K562 (cell line): ENCODE measurements around the gene PTTG1IP. TPM values are rescaled to one million over a fixed set of nuclear protein-coding genes. Genes with fewer than 3 reads are reported as not detected.

Source experiments
- ARID2 ChIP-seq: fragments of 450-650 bp; IDR thresholded peaks from 2 replicates; pipeline ENCODE4 v1.6.1; 2017; ENCODE audit warnings: antibody characterized with exemption, mild to moderate bottlenecking
- ATF7 ChIP-seq: fragments of 450-650 bp; IDR thresholded peaks from 2 replicates; pipeline ENCODE4 v1.7.1; 2014; ENCODE audit warnings: mild to moderate bottlenecking, moderate library complexity
- CEBPB ChIP-seq: fragments of 450-650 bp; IDR thresholded peaks from 2 replicates; pipeline ENCODE4 v1.6.1; 2016; ENCODE audit warnings: missing genetic modification characterization, missing compliant biosample characterization
- JUN ChIP-seq, 2 experiments: sonication (generic) in 1 of 2; formaldehyde crosslinking in 1 of 2; IDR thresholded peaks; 2 replicates each; pipeline versions ENCODE4 v1.6.1 to v1.8.0; 2012 to 2022; ENCODE audit warnings: borderline replicate concordance in 2 of 2, mild to moderate bottlenecking in 2 of 2, improper control_type of control experiment in 1 of 2, low read depth in 1 of 2, low read length in 1 of 2, missing genetic modification reagents in 1 of 2
- L3MBTL2 ChIP-seq: fragments of 450-650 bp; IDR thresholded peaks from 2 replicates; pipeline ENCODE4 v1.6.1; 2016; ENCODE audit warnings: mild to moderate bottlenecking, moderate library complexity
- PHF20 ChIP-seq: fragments of 450-650 bp; IDR thresholded peaks from 2 replicates; pipeline ENCODE4 v1.6.1; 2018; ENCODE audit not compliant: partially characterized antibody
- polyA plus RNA-seq, 8 experiments: library from polyadenylated mRNA; depleted of rRNA in 4 of 8; stranded (reverse) in 5 of 8; unstranded in 3 of 8; fragments of >200 nt; fragmentation: Nextera tagmentation in 2 of 8; fragmentation: Illumina TruSeq in 1 of 8; extraction: Ambion mirVana in 2 of 8; extraction: Trizol in 1 of 8; gene quantifications; 2 replicates each; pipeline versions ENCODE4 v1.2.1 to v1.2.3, GENCODE V29; 2011 to 2014; ENCODE audit warnings: inconsistent platforms in 1 of 8, missing spikeins in 1 of 8
- total RNA-seq, 7 experiments: library from RNA; depleted of rRNA in 6 of 7; stranded (reverse); fragments of >200 nt in 6 of 7; fragmentation: Illumina TruSeq in 2 of 7; extraction: Trizol in 2 of 7; gene quantifications; 2 replicates each; pipeline versions ENCODE4 v1.2.1 to v1.2.3, GENCODE V29; 2011 to 2021; ENCODE audit warnings: low replicate concordance in 1 of 7
- TF ChIP-seq, protein P1 (sequence below): fragments of 450-650 bp; IDR thresholded peaks from 2 replicates; pipeline ENCODE4 v1.6.1; 2016; ENCODE audit warnings: low read depth
- TF ChIP-seq, protein P2 (sequence below): fragments of 200-800 bp; sonication (Bioruptor generic); IDR thresholded peaks from 2 replicates; pipeline ENCODE4 v1.6.1; 2016; ENCODE audit warnings: missing genetic modification characterization, missing compliant biosample characterization
- TF ChIP-seq, protein P3 (sequence below): fragments of 450-650 bp; IDR thresholded peaks from 2 replicates; pipeline ENCODE4 v1.7.1; 2018; ENCODE audit warnings: mild to moderate bottlenecking, low read depth; ENCODE audit not compliant: partially characterized antibody

Gene PTTG1IP
- total and polyA plus RNA-seq, 9 of the 15 experiments (the other 6 are each of a cell fraction or from before 2014, with no cell fraction given), result 5.0 to 99.3 (median 82.4) TPM

DNA sequence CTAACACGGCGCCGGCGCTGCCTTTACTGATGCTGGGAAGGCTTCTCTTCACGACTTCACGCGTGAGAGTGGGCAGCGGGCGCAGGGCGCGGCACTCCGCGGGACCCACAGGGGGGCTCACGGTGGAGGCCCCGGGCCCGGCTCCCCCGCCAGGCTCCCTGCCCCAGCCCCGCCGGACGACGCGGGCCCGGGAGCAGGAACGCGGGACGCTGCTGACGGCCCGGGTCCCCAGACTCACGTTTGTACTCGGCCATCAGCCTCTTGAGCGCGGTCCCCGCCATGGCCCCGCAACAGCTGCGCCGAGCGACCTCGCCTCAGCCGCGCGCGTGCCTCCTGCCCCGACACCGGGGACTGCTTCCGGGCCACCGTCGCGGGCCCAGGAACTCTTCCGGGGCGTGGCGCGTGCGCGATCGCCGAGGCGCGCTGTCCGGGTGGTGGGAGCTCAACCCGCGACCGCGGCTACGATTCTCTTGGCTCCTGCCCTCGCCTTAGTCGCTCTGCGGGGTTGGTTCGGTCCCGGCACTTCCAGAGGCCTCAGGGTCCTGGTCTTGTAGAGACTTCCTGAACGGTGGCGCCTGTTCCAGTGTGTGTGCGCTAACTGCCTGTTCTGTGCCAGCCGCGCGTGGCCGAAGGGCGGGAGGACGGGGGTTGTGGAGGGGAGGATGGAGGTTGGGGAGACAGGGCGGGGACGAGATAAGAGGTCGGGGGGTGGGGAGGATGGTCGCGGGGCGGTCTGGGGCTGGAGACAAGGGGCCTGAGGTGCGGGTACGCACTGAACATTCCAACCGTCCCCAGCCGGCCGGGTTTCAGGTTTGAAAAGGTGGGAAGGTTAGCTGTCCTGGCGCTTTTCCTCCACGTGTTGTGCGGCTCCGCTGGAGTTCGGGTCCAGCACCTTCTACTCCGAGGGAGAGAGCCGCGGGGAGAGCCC, 71.8 kb downstream of the PTTG1IP start, which contains the start of gene UBE2G2 (continued):
- TF ChIP-seq, protein P1, sequence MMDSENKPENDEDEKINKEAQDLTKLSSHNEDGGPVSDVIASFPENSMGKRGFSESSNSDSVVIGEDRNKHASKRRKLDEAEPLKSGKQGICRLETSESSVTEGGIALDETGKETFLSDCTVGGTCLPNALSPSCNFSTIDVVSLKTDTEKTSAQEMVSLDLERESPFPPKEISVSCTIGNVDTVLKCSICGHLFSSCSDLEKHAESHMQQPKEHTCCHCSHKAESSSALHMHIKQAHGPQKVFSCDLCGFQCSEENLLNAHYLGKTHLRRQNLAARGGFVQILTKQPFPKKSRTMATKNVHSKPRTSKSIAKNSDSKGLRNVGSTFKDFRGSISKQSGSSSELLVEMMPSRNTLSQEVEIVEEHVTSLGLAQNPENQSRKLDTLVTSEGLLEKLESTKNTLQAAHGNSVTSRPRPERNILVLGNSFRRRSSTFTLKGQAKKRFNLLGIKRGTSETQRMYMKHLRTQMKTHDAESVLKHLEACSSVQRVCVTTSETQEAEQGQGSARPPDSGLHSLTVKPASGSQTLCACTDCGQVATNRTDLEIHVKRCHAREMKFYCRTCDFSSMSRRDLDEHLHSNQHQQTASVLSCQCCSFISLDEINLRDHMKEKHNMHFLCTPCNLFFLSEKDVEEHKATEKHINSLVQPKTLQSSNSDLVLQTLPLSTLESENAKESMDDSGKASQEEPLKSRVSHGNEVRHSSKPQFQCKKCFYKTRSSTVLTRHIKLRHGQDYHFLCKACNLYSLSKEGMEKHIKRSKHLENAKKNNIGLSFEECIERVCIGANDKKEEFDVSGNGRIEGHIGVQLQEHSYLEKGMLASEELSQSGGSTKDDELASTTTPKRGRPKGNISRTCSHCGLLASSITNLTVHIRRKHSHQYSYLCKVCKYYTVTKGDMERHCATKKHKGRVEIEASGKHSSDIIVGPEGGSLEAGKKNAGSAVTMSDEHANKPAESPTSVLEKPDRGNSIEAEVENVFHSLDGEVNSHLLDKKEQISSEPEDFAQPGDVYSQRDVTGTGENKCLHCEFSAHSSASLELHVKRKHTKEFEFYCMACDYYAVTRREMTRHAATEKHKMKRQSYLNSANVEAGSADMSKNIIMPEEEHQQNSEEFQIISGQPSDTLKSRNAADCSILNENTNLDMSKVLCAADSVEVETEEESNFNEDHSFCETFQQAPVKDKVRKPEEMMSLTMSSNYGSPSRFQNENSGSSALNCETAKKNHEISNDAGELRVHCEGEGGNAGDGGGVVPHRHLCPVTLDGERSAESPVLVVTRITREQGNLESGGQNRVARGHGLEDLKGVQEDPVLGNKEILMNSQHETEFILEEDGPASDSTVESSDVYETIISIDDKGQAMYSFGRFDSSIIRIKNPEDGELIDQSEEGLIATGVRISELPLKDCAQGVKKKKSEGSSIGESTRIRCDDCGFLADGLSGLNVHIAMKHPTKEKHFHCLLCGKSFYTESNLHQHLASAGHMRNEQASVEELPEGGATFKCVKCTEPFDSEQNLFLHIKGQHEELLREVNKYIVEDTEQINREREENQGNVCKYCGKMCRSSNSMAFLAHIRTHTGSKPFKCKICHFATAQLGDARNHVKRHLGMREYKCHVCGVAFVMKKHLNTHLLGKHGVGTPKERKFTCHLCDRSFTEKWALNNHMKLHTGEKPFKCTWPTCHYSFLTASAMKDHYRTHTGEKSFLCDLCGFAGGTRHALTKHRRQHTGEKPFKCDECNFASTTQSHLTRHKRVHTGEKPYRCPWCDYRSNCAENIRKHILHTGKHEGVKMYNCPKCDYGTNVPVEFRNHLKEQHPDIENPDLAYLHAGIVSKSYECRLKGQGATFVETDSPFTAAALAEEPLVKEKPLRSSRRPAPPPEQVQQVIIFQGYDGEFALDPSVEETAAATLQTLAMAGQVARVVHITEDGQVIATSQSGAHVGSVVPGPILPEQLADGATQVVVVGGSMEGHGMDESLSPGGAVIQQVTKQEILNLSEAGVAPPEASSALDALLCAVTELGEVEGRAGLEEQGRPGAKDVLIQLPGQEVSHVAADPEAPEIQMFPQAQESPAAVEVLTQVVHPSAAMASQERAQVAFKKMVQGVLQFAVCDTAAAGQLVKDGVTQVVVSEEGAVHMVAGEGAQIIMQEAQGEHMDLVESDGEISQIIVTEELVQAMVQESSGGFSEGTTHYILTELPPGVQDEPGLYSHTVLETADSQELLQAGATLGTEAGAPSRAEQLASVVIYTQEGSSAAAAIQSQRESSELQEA, result peak; percentile 62; the same call in 1 of the 2 replicates
- TF ChIP-seq PHF20 (peak; percentile 84), ARID2 (no peak), L3MBTL2 (peak; percentile 97), CEBPB (no peak), JUN (IDR thresholded peaks at IDR 0.05; ENCODE audit: borderline replicate concordance, low read depth, low read length) (peak; percentile 52; the same call in 1 of the 2 replicates), JUN (CRISPR knock-in tag; IDR thresholded peaks at IDR 0.05; ENCODE audit: borderline replicate concordance) (0 out of 2 replicates have a peak, but pooled peaks have one; percentile 80), ATF7 (peak; percentile 58)
- TF ChIP-seq, protein P2, sequence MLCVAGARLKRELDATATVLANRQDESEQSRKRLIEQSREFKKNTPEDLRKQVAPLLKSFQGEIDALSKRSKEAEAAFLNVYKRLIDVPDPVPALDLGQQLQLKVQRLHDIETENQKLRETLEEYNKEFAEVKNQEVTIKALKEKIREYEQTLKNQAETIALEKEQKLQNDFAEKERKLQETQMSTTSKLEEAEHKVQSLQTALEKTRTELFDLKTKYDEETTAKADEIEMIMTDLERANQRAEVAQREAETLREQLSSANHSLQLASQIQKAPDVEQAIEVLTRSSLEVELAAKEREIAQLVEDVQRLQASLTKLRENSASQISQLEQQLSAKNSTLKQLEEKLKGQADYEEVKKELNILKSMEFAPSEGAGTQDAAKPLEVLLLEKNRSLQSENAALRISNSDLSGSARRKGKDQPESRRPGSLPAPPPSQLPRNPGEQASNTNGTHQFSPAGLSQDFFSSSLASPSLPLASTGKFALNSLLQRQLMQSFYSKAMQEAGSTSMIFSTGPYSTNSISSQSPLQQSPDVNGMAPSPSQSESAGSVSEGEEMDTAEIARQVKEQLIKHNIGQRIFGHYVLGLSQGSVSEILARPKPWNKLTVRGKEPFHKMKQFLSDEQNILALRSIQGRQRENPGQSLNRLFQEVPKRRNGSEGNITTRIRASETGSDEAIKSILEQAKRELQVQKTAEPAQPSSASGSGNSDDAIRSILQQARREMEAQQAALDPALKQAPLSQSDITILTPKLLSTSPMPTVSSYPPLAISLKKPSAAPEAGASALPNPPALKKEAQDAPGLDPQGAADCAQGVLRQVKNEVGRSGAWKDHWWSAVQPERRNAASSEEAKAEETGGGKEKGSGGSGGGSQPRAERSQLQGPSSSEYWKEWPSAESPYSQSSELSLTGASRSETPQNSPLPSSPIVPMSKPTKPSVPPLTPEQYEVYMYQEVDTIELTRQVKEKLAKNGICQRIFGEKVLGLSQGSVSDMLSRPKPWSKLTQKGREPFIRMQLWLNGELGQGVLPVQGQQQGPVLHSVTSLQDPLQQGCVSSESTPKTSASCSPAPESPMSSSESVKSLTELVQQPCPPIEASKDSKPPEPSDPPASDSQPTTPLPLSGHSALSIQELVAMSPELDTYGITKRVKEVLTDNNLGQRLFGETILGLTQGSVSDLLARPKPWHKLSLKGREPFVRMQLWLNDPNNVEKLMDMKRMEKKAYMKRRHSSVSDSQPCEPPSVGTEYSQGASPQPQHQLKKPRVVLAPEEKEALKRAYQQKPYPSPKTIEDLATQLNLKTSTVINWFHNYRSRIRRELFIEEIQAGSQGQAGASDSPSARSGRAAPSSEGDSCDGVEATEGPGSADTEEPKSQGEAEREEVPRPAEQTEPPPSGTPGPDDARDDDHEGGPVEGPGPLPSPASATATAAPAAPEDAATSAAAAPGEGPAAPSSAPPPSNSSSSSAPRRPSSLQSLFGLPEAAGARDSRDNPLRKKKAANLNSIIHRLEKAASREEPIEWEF (CRISPR knock-in tag), result peak; percentile 68; the same call in 1 of the 2 replicates
- TF ChIP-seq, protein P3, sequence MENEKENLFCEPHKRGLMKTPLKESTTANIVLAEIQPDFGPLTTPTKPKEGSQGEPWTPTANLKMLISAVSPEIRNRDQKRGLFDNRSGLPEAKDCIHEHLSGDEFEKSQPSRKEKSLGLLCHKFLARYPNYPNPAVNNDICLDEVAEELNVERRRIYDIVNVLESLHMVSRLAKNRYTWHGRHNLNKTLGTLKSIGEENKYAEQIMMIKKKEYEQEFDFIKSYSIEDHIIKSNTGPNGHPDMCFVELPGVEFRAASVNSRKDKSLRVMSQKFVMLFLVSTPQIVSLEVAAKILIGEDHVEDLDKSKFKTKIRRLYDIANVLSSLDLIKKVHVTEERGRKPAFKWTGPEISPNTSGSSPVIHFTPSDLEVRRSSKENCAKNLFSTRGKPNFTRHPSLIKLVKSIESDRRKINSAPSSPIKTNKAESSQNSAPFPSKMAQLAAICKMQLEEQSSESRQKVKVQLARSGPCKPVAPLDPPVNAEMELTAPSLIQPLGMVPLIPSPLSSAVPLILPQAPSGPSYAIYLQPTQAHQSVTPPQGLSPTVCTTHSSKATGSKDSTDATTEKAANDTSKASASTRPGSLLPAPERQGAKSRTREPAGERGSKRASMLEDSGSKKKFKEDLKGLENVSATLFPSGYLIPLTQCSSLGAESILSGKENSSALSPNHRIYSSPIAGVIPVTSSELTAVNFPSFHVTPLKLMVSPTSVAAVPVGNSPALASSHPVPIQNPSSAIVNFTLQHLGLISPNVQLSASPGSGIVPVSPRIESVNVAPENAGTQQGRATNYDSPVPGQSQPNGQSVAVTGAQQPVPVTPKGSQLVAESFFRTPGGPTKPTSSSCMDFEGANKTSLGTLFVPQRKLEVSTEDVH, result peak; percentile 84
